Endothelial cell of hepatic sinusoid (primary cell): ENCODE data around the gene C12orf56.
"Not testable (repeated sequence)": the region's sequence is repeated elsewhere in the genome, so short reads cannot be mapped to it uniquely, and the experiment has no call there.

ENCODE experiments used
- in situ Hi-C: cut with HindIII; loops from 2 replicates; pipeline ENCODE4 v1.10.0; 2017; ENCODE audit warnings: low sequenced_read_pairs

Gene C12orf56

GRCh38 chr12:64318605-64319004, 72.0 kb downstream of the C12orf56 start:
- in situ Hi-C loops, result no loop called here

DNA sequence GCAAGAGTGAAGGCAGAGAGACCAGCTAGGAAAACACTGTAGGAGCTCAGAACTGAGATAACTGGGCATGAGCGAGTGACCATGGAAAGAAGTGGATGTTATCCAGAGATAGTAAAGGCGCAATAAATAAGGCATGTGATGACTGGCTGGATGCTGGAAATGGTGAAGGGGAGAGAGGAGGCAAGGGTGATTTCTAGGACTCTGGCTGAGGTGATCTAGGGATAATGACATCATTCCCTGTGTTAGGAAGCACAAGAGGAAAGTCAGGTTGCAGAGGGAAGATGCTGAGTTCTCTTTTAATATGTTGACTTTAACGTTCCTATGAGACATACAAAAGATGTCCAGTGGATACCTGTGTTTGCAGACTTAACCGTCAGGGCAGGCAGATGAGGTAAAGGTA, 78.7 kb downstream of the C12orf56 start:
- in situ Hi-C loops, result no loop called here

DNA sequence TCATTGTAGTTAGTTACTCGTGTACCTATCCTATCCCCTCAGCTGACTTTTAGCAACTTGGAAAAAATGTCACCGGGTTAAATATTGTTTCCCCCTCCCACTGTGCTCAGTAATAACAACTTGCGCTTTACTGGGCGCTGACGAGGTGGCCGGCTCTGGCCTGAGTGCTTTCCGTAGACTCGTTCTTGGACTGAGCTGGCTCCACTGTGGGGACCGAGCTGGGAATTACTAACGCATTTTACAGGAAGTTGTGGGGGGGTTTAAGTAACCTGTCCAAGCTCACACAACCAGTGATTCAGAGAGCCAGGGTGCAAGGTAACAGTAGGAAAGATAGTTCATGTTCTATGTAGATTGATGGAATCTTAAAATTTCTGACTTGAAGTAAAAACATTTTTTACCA, 86.0 kb downstream of the C12orf56 start:
- in situ Hi-C loops, result no loop called here

DNA sequence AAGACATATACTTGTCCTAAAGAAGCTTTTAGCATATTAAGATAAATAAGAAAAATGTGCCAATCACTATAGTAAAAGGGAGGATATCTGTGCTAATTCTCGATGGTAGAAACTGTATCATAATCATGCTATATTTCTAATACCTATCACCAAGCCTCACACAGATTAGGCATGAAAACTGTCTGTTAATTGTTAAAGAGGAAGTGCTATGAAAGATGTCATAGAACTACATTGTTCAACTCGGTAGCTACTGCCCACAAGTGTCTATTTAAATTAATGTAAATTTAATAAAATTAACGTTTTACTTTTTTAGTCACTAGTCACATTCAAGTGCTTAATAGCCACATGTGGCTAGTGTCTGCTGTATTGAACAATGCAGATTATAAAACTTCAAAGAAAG, 90.9 kb downstream of the C12orf56 start:
- in situ Hi-C loops, result no loop called here

DNA sequence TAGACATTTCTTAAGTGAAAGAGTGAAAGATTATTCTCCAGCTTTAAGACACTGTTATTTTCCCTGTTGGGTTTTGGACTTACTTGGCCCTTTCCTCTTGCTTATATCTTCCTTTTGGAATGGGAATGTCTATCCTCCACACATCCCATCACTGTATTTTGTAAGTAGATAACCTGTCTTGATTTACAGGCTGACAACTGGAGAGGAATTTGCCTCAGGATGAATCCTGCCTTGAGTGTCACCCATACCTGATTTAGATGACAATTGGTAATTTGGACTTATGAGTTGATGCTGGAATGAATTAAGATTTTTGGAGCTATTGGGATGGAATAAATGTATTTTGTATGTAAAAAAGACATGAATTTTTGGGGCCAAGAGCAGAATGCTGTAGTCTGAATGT, 94.3 kb downstream of the C12orf56 start:
- in situ Hi-C loops, result no loop called here

GRCh38 chr12:64293654-64294364, 96.7 kb downstream of the C12orf56 start:
- in situ Hi-C loops, result no loop called here

DNA sequence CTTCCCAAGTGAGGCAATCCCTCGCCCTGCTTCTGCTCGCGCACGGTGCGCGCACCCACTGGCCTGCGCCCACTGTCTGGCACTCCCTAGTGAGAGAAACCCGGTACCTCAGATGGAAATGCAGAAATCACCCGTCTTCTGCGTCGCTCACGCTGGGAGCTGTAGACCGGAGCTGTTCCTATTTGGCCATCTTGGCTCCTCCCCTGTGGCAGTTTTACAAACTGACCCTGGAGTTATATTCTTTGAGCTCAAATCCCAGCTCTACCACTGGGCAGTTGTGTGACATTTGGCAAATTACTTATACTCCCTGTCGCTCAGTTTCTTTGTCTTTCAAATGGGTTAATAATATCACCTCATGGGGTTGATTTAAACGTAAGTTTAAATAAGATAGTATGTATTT, 97.4 kb downstream of the C12orf56 start:
- in situ Hi-C loops, result not testable (repeated sequence)

DNA sequence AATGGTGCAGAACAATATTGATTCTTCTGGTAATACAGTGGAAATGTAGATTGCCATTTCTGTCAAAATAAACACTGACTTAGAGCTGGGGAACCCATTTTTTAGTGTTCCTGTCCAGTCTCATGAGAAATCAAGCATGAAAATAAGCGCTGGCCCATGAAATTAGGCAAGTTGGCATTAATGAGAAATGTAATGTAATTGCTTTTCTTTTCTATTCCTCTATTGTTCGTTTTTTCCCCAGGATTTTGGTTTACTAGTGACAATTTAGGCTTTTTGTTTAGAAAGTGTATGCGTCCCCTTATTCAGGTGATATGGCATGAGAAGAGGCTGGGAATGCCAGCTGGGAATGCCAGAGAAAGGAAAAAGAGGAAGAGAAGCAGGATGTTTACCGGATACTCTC, 104.0 kb downstream of the C12orf56 start:
- in situ Hi-C loops, result no loop called here

- in situ Hi-C loops, result no loop called here
These were observed 106.3 kb downstream of the C12orf56 start for GRCh38 chr12:64284256-64284655.

GRCh38 chr12:64278421-64278820, 112.1 kb downstream of the C12orf56 start:
- in situ Hi-C loops, result no loop called here

DNA sequence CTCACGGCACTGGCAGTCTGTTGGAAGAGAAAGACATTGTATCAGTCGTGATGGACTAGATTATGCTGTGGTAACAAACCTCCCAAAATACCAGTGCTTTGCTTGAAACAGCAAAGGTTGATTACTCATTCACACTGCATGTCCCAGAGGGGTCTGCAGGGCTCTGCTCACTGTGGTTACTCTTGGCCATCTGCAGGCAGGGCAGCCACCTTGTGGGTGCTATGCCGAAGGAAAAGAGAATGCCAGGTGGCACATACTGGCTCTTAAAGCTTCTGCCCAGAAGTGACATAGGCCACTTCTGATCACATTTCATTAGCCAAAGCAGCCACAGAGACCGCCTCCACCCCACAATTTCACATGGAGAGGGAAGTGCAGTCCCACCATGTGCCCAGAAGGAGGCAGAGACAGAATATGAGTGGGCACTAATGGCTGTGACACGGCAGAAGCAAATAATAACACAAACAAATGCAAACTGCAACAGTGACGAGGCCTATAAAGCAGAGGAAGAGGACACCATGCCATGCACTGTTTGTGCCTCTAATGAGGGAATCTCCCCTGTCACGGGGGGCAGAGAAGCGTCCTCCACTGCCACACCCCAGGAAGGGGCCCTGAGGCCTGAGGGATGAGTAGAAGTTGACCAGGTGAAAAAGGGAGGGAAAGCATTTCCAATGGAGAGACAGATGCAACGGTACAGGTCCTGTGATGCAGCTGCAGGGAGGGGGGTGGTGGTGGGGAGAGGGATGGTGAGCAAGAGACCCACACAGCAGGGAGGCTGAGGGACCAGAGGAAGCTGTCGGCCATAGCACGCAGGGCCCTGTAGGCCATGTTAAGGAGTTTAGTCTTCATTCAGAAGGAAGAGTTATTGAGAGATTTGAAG, 116.8 kb downstream of the C12orf56 start:
- in situ Hi-C loops, result no loop called here

DNA sequence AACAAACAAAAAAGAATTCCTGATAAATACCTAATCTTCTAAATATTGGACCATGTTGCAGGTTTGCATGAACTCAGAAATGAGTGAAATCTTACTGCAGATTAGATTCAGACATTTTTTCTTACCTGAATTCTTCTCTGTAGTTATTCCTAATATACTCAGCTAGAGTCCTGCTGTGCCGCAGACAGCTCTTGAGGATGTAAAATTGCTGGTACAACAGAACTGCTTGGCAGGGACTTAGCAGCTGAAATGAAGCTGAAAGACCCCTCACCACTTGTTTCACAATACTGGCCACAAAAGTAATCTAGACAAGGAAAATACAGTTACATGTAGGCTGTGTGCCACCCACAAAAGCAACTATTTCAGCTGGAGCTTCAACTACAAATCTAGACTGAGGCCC, 120.1 kb downstream of the C12orf56 start:
- in situ Hi-C loops, result no loop called here

- in situ Hi-C loops, result no loop called here
These were observed 121.4 kb downstream of the C12orf56 start for GRCh38 chr12:64269161-64269560.

DNA sequence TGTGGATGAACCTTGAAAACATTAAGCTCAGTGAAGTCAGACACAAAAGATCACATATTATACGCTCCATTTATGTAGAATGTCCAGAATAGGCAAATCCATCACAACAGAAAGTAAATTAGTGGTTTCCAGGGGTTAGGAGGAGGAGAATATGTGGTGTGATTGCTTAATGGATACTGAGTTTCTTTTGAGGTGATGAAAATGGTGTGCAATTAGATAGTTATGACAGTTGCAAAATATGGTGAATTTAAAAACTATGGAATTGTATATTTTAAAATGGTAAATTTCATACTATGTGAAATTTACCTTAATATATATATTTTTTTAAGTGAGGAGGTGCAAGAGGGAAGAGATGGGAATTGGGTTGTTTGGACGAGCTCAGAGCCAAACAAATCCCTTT, 122.1 kb downstream of the C12orf56 start:
- in situ Hi-C loops, result no loop called here

DNA sequence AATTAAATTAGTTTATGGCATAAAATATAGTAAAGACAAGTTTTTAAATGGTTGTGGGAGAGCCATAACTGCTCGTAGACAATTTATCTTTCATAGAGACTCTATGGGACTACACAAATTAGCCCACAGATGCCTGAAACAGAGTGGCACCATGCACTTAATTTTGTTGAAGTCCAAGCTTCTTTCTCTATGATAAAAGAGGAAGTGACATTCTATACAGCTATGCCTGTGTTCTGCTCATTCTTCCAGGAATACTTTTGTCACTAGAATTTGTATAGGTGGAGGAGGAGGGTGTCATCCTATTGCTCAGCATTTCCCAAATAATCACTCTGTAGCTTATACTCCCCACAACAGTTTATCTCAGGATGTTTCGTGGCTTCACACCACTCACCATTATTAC, 124.7 kb downstream of the C12orf56 start:
- in situ Hi-C loops, result no loop called here

DNA sequence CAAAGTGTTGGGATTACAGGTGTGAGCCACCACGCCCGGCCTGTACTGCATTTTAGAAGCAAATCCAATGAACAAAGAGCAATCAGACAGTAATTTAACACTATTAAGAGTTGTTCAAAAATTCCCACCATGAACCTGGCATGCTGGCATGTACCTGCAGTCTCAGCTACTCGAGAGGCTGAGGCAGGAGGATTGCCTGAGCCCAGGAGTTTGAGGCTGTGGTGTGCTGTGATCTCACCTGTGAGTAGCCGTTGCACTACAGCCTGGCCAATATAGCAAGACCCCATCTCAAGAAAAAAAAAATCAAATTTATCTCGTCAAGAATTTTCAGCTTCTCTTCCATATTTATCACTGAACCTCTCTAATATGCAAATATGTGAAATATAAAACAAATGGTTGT, 128.7 kb downstream of the C12orf56 start:
- in situ Hi-C loops, result no loop called here

DNA sequence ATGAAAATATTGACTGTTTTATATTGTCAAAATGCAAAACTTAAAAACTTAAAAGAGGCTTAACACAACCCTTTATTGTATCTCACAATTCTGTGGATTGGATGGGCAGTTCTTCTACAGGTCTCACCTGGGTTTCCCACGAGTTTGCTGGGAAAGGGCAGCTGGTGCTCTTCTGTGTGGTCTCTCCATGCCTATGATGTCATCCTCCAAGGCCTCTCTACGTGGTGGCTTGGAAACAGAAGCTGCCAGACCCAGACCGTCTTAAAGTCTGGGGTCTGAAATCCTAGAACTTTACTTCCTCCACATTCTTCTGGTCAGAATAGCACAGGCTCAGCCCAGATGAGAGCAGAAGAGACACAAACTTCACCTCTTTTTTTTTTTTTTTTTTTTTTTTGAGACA, 132.0 kb downstream of the C12orf56 start:
- in situ Hi-C loops, result no loop called here

GRCh38 chr12:64256166-64256800, 134.3 kb downstream of the C12orf56 start:
- in situ Hi-C loops, result no loop called here

- in situ Hi-C loops, result no loop called here
These were observed 135.3 kb downstream of the C12orf56 start for GRCh38 chr12:64255249-64255648.

DNA sequence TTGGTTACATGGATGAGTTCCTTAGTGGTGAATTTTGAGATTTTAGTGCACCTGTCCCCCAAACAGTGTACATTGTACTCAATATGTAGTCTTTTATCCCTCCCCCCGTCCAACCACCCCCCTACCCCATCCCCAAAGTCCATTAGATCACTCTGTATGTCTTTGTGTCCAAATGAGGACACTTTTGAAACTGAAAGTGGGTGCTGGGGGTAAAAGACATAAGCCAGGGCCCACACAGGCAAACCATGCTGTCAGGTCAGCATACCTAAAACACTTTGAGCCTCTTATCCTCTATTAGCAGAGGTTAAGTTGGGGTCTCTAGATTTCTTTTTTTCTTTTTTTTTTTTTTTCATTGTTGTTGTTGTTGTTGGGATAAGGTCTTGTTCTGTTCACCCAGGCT, 137.2 kb downstream of the C12orf56 start:
- in situ Hi-C loops, result loop anchor here (5.0 kb wide), 1 partner anchor 71 kb away; no protein-coding TSS in a partner anchor

- in situ Hi-C loops, result loop anchor here (5.0 kb wide), 1 partner anchor 70 kb away; no protein-coding TSS in a partner anchor
These were observed 137.9 kb downstream of the C12orf56 start for GRCh38 chr12:64252681-64253080.

- in situ Hi-C loops, result no loop called here
These were observed 146.7 kb downstream of the C12orf56 start for GRCh38 chr12:64243809-64244208.
